IMR-90 (cell line): Measurements from ENCODE around the gene KBTBD6. TPM values are rescaled to one million over a fixed set of nuclear protein-coding genes. Genes with fewer than 3 reads are reported as not detected.

Experiments used
- ATAC-seq: fragments of 200-7000 bp; cut with Tn5 transposase; 2 replicates; pipeline ENCODE4 v1.9.1; 2020; ENCODE audit warnings: low read depth, mild to moderate bottlenecking, moderate library complexity
- BruUV-seq: library from RNA; stranded (reverse); fragments of 400-500 nt; replicated peaks from 2 replicates; lab custom pipeline; 2021; lab: Mats Ljungman, UMichigan
- CTCF ChIA-PET: fragments of 300-600 bp; formaldehyde crosslinking; extraction: SDS; loops from one replicate; lab custom pipeline; 2021; ENCODE audit warnings: antibody characterized with exemption; lab: Yijun Ruan, JAX
- POLR2A ChIA-PET: fragments of 300-600 bp; sonication (Branson Sonifier 250); formaldehyde crosslinking; loops from one replicate; lab custom pipeline; 2022; ENCODE audit warnings: antibody characterized with exemption; ENCODE audit not compliant: unreplicated experiment; lab: Charles Lee
- DNase-seq: peaks from one replicate; pipeline ENCODE4 v3.0.0; 2013
- H2AFZ ChIP-seq: replicated peaks from 2 replicates; pipeline ENCODE3; 2013; ENCODE audit warnings: low read length, mild to moderate bottlenecking; ENCODE audit not compliant: poor library complexity
- H2AK5ac ChIP-seq: 2 replicates; pipeline ENCODE4 v1.6.1; 2013; ENCODE audit warnings: low read depth, low read length, inconsistent platforms
- H2AK9ac ChIP-seq: replicated peaks from 2 replicates; pipeline ENCODE3; 2013; ENCODE audit warnings: mild to moderate bottlenecking, low read depth, low read length, moderate library complexity; ENCODE audit not compliant: poor library complexity
- H2BK120ac ChIP-seq: 2 replicates; pipeline ENCODE4 v1.6.1; 2013; ENCODE audit warnings: low read depth, low read length, inconsistent platforms
- H2BK15ac ChIP-seq: 3 replicates; pipeline ENCODE4 v1.6.1; 2013; ENCODE audit warnings: low read depth, low read length, inconsistent platforms
- H2BK20ac ChIP-seq: 2 replicates; pipeline ENCODE4 v1.6.1; 2013; ENCODE audit warnings: low read depth, mild to moderate bottlenecking, inconsistent platforms, low read length, moderate library complexity
- H2BK5ac ChIP-seq: 2 replicates; pipeline ENCODE4 v1.6.1; 2013; ENCODE audit warnings: mild to moderate bottlenecking, low read depth, low read length, inconsistent platforms; ENCODE audit not compliant: poor library complexity, severe bottlenecking
- H3K14ac ChIP-seq: replicated peaks from 2 replicates; pipeline ENCODE4 v1.6.1; 2013; ENCODE audit warnings: low read depth, low read length, inconsistent platforms
- H3K18ac ChIP-seq: 2 replicates; pipeline ENCODE4 v1.6.1; 2013; ENCODE audit warnings: low read depth, low read length, control low read depth
- H3K23ac ChIP-seq: 2 replicates; pipeline ENCODE4 v1.6.1; 2013; ENCODE audit warnings: low read depth, low read length, inconsistent platforms
- H3K27ac ChIP-seq: 2 replicates; pipeline ENCODE4 v1.5.1; 2013; ENCODE audit warnings: mild to moderate bottlenecking, control low read depth, low read length; ENCODE audit not compliant: insufficient read depth
- H3K27me3 ChIP-seq: 2 replicates; pipeline ENCODE4 v1.6.1; 2013; ENCODE audit warnings: low read length; ENCODE audit not compliant: control insufficient read depth, insufficient read depth
- H3K36me3 ChIP-seq: 2 replicates; pipeline ENCODE4 v1.6.1; 2013; ENCODE audit warnings: low read length, mixed read lengths; ENCODE audit not compliant: control insufficient read depth, insufficient read depth
- H3K4ac ChIP-seq: 2 replicates; pipeline ENCODE4 v1.6.1; 2013; ENCODE audit warnings: low read depth, low read length, inconsistent platforms
- H3K4me1 ChIP-seq: 2 replicates; pipeline ENCODE4 v1.6.1; 2013; ENCODE audit warnings: low read length, mixed read lengths; ENCODE audit not compliant: control insufficient read depth, insufficient read depth
- H3K4me2 ChIP-seq: 2 replicates; pipeline ENCODE4 v1.6.1; 2013; ENCODE audit warnings: low read depth, mild to moderate bottlenecking, control low read depth, low read length, moderate library complexity
- H3K4me3 ChIP-seq: 2 replicates; pipeline ENCODE4 v1.5.1; 2013; ENCODE audit warnings: low read depth, mild to moderate bottlenecking, control low read depth, low read length, moderate library complexity; ENCODE audit not compliant: insufficient read depth
- H3K56ac ChIP-seq: 2 replicates; pipeline ENCODE4 v1.6.1; 2013; ENCODE audit warnings: low read length, inconsistent platforms; ENCODE audit not compliant: insufficient read depth; ENCODE audit errors: extremely low read depth
- H3K79me1 ChIP-seq, 2 experiments: 2 replicates each; pipeline ENCODE4 v1.6.1; 2013; ENCODE audit warnings: low read length in 2 of 2, inconsistent platforms in 1 of 2, low read depth in 1 of 2
- H3K9ac ChIP-seq: 2 replicates; pipeline ENCODE4 v1.6.1; 2013; ENCODE audit warnings: low read depth, low read length, control low read depth
- H3K9me1 ChIP-seq: 2 replicates; pipeline ENCODE4 v1.6.1; 2013; ENCODE audit warnings: low read length, inconsistent platforms; ENCODE audit not compliant: insufficient read depth
- H3K9me3 ChIP-seq: 2 replicates; pipeline ENCODE4 v1.6.1; 2013; ENCODE audit warnings: low read length; ENCODE audit not compliant: control insufficient read depth, insufficient read depth
- H4K20me1 ChIP-seq: 2 replicates; pipeline ENCODE4 v1.6.1; 2013; ENCODE audit warnings: low read length, inconsistent platforms; ENCODE audit not compliant: insufficient read depth
- H4K5ac ChIP-seq: 2 replicates; pipeline ENCODE4 v1.6.1; 2013; ENCODE audit warnings: mild to moderate bottlenecking, low read depth, low read length, control low read depth
- H4K8ac ChIP-seq, 2 experiments: 2 replicates each; pipeline ENCODE4 v1.6.1; 2013; ENCODE audit warnings: low read depth in 2 of 2, low read length in 2 of 2, control low read depth in 1 of 2, inconsistent platforms in 1 of 2
- H4K91ac ChIP-seq: 2 replicates; pipeline ENCODE4 v1.6.1; 2013; ENCODE audit warnings: low read depth, low read length, inconsistent platforms; ENCODE audit not compliant: insufficient read depth
- CEBPB ChIP-seq: IDR thresholded peaks from 2 replicates; pipeline ENCODE4 v1.6.1; 2012; ENCODE audit warnings: low read depth, low read length, improper control_type of control experiment
- FOS ChIP-seq: fragments of 150-350 bp; IDR thresholded peaks from 2 replicates; pipeline ENCODE4 v1.6.1; 2016; ENCODE audit warnings: low read depth, low read length
- MAZ ChIP-seq: IDR thresholded peaks from 2 replicates; pipeline ENCODE4 v1.6.1; 2012; ENCODE audit warnings: low read depth, mild to moderate bottlenecking, low read length, improper control_type of control experiment, moderate library complexity, borderline replicate concordance
- MXI1 ChIP-seq: IDR thresholded peaks from 2 replicates; pipeline ENCODE4 v1.6.1; 2012; ENCODE audit warnings: low read depth, mild to moderate bottlenecking, low read length, moderate library complexity, borderline replicate concordance
- NFE2L2 ChIP-seq: fragments of 150-350 bp; IDR thresholded peaks from 2 replicates; pipeline ENCODE4 v1.6.1; 2016; ENCODE audit warnings: low read depth, mild to moderate bottlenecking, low read length
- POLR2A ChIP-seq: IDR thresholded peaks from 2 replicates; pipeline ENCODE4 v1.6.1; 2012; ENCODE audit warnings: mild to moderate bottlenecking, low read depth, low read length
- RAD21 ChIP-seq: IDR thresholded peaks from 2 replicates; pipeline ENCODE4 v1.6.1; 2012; ENCODE audit warnings: low read length, improper control_type of control experiment
- RCOR1 ChIP-seq: IDR thresholded peaks from 2 replicates; pipeline ENCODE4 v1.6.1; 2012; ENCODE audit warnings: mild to moderate bottlenecking, low read length, improper control_type of control experiment; ENCODE audit not compliant: insufficient replicate concordance
- RFX5 ChIP-seq: IDR thresholded peaks from 2 replicates; pipeline ENCODE4 v1.8.0; 2012; ENCODE audit warnings: low read depth, mild to moderate bottlenecking, low read length, moderate library complexity
- SMC3 ChIP-seq: fragments of 150-350 bp; IDR thresholded peaks from 2 replicates; pipeline ENCODE4 v1.6.1; 2016; ENCODE audit warnings: low read depth, mild to moderate bottlenecking, antibody characterized with exemption, low read length, moderate library complexity
- USF2 ChIP-seq: fragments of 150-350 bp; IDR thresholded peaks from 2 replicates; pipeline ENCODE4 v1.6.1; 2017; ENCODE audit warnings: mild to moderate bottlenecking, antibody characterized with exemption, low read length, low read depth
- WGBS, 2 experiments: methylation state at CpG; one replicate each; pipeline versions ENCODE4 v1.1.5 to v1.1.7; 2013; ENCODE audit warnings: missing lambda C conversion rate in 2 of 2; ENCODE audit not compliant: insufficient read length in 1 of 2; ENCODE audit errors: extremely low coverage in 2 of 2; 5-methylcytosine and 5-hydroxymethylcytosine counted together
- dilution Hi-C: fragments of 300-500 bp; cut with HindIII; formaldehyde crosslinking; loops from one replicate; pipeline ENCODE4 v1.14.3; 2018; ENCODE audit warnings: low sequenced_read_pairs; ENCODE audit not compliant: unreplicated experiment
- in situ Hi-C: fragments of 300-500 bp; cut with MboI; formaldehyde crosslinking; loops from 3 replicates; pipeline ENCODE4 v1.14.3; 2019; ENCODE audit warnings: low sequenced_read_pairs, inconsistent platforms, mixed read lengths
- intact Hi-C: fragments of 100-400 bp; cut with micrococcal nuclease; formaldehyde crosslinking; loops from 2 replicates; pipeline ENCODE4 v1.10.0; 2022
- polyA plus RNA-seq, 3 experiments: library from polyadenylated mRNA; depleted of rRNA; stranded (reverse); fragments of >200 nt; gene quantifications; 2 replicates each; pipeline ENCODE4 v1.2.3, GENCODE V29; 2012; ENCODE audit warnings: low replicate concordance in 1 of 3
- total RNA-seq: library from RNA; depleted of rRNA; stranded (reverse); fragments of >200 nt; gene quantifications from 2 replicates; pipeline ENCODE4 v1.2.3, GENCODE V29; 2012
- TF ChIP-seq, protein P1 (sequence below): conservative IDR thresholded peaks from 2 replicates; pipeline ENCODE4 v1.5.1; 2012; ENCODE audit warnings: mild to moderate bottlenecking, low read depth, low read length, improper control_type of control experiment
- TF ChIP-seq, protein P2 (sequence below): fragments of 150-350 bp; IDR thresholded peaks from 2 replicates; pipeline ENCODE4 v1.6.1; 2016; ENCODE audit warnings: low read depth, mild to moderate bottlenecking, low read length, moderate library complexity, borderline replicate concordance

Gene KBTBD6
- total and polyA plus RNA-seq, 2 of the 4 experiments (the other 2 are of a cell fraction): 3.6 to 14.7 TPM

DNA sequence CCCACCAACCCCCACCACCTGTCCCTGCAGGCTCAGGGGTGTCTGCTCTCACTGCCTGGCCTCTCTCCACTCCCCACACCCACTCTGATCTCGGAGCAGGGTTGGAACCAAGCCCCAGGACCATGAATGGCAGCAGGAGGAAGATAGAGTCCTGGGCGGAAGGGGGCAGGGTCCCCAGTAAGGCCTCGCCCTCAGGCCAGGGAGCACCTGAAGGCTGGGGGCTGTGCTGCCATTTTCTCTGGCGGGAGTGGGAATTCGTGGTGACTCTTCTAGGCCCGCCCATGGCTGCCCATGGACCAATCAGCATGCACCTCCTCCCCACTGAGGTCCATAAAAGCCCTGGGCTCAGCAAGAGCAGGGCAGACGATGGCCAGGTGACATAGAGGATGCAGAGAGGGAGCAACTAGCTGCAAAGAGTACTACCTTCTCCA is 25.0 kb downstream of the KBTBD6 start:
- no peak overlapping the region for H3K9ac ChIP-seq
- no peak overlapping the region for H2AK9ac ChIP-seq
- no peak overlapping the region for H2BK5ac ChIP-seq
- H3K9me3 ChIP-seq: no peaks in the 10 kb centered on the region
- CTCF ChIA-PET: no interaction called here
- no peak overlapping the region for H4K91ac ChIP-seq
- H2AK5ac ChIP-seq: no peak overlapping the region
- no peak overlapping the region for H4K5ac ChIP-seq
- no peaks in the 10 kb centered on the region for H3K79me1 ChIP-seq
- intact Hi-C loops (no loop called here), in situ Hi-C loops (no loop called here), dilution Hi-C loops (no loop called here)
- no peak overlapping the region for H3K4ac ChIP-seq
- WGBS, 2 experiments: 100% methylated on average over 2 of the region's 7 CpGs; no CpG with 5 or more reads in 1 of the 2 experiments
- no peak overlapping the region for H3K4me3 ChIP-seq
- no peak overlapping the region for H3K27ac ChIP-seq
- no peak overlapping the region for H3K14ac ChIP-seq
- H4K8ac ChIP-seq: no peak overlapping the region
- H2BK20ac ChIP-seq: no peak overlapping the region
- no peaks in the 10 kb centered on the region for H4K20me1 ChIP-seq
- no peak overlapping the region for H2AFZ ChIP-seq
- BruUV-seq: no TSS peak
- H3K27me3 ChIP-seq: no peaks in the 10 kb centered on the region
- H3K56ac ChIP-seq: no peak overlapping the region
- DNase-seq: no peak
- no peaks in the 10 kb centered on the region for H3K4me1 ChIP-seq
- H3K9me1 ChIP-seq: no peaks in the 10 kb centered on the region
- H2BK15ac ChIP-seq: no peak overlapping the region
- ATAC-seq: no peak
- H2BK120ac ChIP-seq: no peak overlapping the region
- POLR2A ChIA-PET: no interaction called here
- no peaks in the 10 kb centered on the region for H3K36me3 ChIP-seq
- no peak overlapping the region for H3K18ac ChIP-seq
- TF ChIP-seq RAD21: no peak
- TF ChIP-seq, protein P1, sequence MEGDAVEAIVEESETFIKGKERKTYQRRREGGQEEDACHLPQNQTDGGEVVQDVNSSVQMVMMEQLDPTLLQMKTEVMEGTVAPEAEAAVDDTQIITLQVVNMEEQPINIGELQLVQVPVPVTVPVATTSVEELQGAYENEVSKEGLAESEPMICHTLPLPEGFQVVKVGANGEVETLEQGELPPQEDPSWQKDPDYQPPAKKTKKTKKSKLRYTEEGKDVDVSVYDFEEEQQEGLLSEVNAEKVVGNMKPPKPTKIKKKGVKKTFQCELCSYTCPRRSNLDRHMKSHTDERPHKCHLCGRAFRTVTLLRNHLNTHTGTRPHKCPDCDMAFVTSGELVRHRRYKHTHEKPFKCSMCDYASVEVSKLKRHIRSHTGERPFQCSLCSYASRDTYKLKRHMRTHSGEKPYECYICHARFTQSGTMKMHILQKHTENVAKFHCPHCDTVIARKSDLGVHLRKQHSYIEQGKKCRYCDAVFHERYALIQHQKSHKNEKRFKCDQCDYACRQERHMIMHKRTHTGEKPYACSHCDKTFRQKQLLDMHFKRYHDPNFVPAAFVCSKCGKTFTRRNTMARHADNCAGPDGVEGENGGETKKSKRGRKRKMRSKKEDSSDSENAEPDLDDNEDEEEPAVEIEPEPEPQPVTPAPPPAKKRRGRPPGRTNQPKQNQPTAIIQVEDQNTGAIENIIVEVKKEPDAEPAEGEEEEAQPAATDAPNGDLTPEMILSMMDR: no peak
- TF ChIP-seq SMC3: no peak
- no peak for TF ChIP-seq USF2
- no peak for TF ChIP-seq POLR2A
- no peak for TF ChIP-seq RCOR1
- no peak for TF ChIP-seq MAZ
- no peak for TF ChIP-seq NFE2L2
- TF ChIP-seq FOS: no peak
- TF ChIP-seq, protein P2, sequence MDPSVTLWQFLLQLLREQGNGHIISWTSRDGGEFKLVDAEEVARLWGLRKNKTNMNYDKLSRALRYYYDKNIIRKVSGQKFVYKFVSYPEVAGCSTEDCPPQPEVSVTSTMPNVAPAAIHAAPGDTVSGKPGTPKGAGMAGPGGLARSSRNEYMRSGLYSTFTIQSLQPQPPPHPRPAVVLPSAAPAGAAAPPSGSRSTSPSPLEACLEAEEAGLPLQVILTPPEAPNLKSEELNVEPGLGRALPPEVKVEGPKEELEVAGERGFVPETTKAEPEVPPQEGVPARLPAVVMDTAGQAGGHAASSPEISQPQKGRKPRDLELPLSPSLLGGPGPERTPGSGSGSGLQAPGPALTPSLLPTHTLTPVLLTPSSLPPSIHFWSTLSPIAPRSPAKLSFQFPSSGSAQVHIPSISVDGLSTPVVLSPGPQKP: no peak
- no peak for TF ChIP-seq RFX5
- TF ChIP-seq MXI1: no peak
- no peak for TF ChIP-seq CEBPB
- H3K23ac ChIP-seq: no peak overlapping the region
- H3K4me2 ChIP-seq: no peak overlapping the region
